Breast epithelium (tissue), 4 donors: Measurements from ENCODE around the gene HSPD1. TPM values are rescaled to one million over a fixed set of nuclear protein-coding genes. Genes with fewer than 3 reads are reported as not detected.
"Not testable (repeated sequence)": the region's sequence is repeated elsewhere in the genome, so short reads cannot be mapped to it uniquely, and the experiment has no call there.

Source experiments
- DNase-seq, 2 donors: peaks; one replicate each; pipeline ENCODE4 v3.0.0-alpha.2; 2019; ENCODE audit warnings: low spot score in 2 of 2
- H3K27ac ChIP-seq, 2 donors: fragments of 200-600 bp; sonication (generic) in 1 of 2; one replicate each; pipeline ENCODE4 v1.5.1; 2016 to 2019; ENCODE audit warnings: mild to moderate bottlenecking in 1 of 2
- H3K27me3 ChIP-seq, 2 donors: fragments of 200-600 bp; sonication (generic) in 1 of 2; one replicate each; pipeline versions ENCODE4 v1.5.1 to v1.6.0; 2017 to 2019; ENCODE audit warnings: control low read depth in 1 of 2, mild to moderate bottlenecking in 1 of 2
- H3K36me3 ChIP-seq: fragments of 200-600 bp; one replicate; pipeline ENCODE4 v1.5.1; 2019
- H3K4me1 ChIP-seq, 2 donors: fragments of 200-600 bp; sonication (generic); one replicate each; pipeline ENCODE4 v1.5.1; 2016 to 2019; ENCODE audit warnings: control low read depth in 1 of 2
- H3K4me3 ChIP-seq, 3 donors: fragments of 200-600 bp; sonication (generic); 1 replicate in 2 of 3; 2 replicates in 1 of 3; pipeline ENCODE4 v1.5.1; 2016 to 2019; ENCODE audit warnings: mild to moderate bottlenecking in 3 of 3, moderate library complexity in 2 of 3
- H3K9me3 ChIP-seq, 2 donors: fragments of 200-600 bp; sonication (generic) in 1 of 2; one replicate each; pipeline ENCODE4 v1.5.1; 2016 to 2019; ENCODE audit warnings: control low read depth in 1 of 2
- POLR2A ChIP-seq: fragments of 450-650 bp; IDR thresholded peaks from one replicate; pipeline ENCODE4 v1.6.1; 2016; ENCODE audit warnings: antibody characterized with exemption, mild to moderate bottlenecking, moderate library complexity
- POLR2AphosphoS5 ChIP-seq, 3 donors: sonication (generic); formaldehyde crosslinking; IDR thresholded peaks; one replicate each; pipeline ENCODE4 v1.6.1; 2017; ENCODE audit warnings: antibody characterized with exemption in 3 of 3
- intact Hi-C: fragments of 100-400 bp; cut with DNase I; formaldehyde crosslinking; loops from one replicate; pipeline ENCODE4 v1.15.1; 2023; ENCODE audit warnings: low total_unique reads
- total RNA-seq, 3 donors: library from RNA; depleted of rRNA; stranded (reverse); fragments of >200 nt; gene quantifications; one replicate each; pipeline ENCODE4 v1.1.0, GENCODE V29; 2016
- TF ChIP-seq, protein P1 (sequence below), 3 donors: fragments of 450-650 bp; IDR thresholded peaks; one replicate each; pipeline ENCODE4 v1.5.1; 2016 to 2017; ENCODE audit warnings: antibody characterized with exemption in 3 of 3, mild to moderate bottlenecking in 3 of 3, moderate library complexity in 3 of 3

Gene HSPD1
- total RNA-seq, 3 donors from 2014 or later = 108 to 227 (median 205) TPM

DNA sequence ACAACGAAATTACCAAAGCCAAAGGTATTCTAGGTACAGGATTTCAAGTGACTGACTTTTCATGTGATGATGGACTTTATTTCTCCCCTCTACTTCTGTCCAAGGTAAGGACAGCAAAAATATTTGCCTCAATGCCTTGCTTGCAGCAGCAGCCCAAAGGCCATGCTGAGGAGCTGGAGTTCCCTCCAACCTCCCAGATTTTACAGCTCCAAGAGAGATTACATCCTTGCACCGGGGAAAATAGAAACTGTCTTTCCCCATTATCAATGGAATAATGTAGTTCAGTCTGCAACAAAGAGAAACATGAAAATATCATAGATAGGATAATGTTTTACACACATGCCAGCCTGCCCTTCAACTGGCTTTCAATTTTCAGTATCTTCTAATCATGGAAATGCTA lies 13.5 kb downstream of the HSPD1 start:
- Histone ChIP-seq H3K27ac (no peak overlapping the region), H3K4me3 (no peak overlapping the region), H3K9me3 (peaks cover 9 to 10% of the 10 kb centered on the region in 2 donors), H3K27me3 (no peaks in the 10 kb centered on the region), H3K36me3 (no peaks in the 10 kb centered on the region), H3K4me1 (no peaks in the 10 kb centered on the region)
- intact Hi-C loops = no loop called here
- no peak for DNase-seq
- TF ChIP-seq POLR2AphosphoS5 (IDR thresholded peaks at IDR 0.05) (no peak), POLR2A (no peak)
- TF ChIP-seq, protein P1, sequence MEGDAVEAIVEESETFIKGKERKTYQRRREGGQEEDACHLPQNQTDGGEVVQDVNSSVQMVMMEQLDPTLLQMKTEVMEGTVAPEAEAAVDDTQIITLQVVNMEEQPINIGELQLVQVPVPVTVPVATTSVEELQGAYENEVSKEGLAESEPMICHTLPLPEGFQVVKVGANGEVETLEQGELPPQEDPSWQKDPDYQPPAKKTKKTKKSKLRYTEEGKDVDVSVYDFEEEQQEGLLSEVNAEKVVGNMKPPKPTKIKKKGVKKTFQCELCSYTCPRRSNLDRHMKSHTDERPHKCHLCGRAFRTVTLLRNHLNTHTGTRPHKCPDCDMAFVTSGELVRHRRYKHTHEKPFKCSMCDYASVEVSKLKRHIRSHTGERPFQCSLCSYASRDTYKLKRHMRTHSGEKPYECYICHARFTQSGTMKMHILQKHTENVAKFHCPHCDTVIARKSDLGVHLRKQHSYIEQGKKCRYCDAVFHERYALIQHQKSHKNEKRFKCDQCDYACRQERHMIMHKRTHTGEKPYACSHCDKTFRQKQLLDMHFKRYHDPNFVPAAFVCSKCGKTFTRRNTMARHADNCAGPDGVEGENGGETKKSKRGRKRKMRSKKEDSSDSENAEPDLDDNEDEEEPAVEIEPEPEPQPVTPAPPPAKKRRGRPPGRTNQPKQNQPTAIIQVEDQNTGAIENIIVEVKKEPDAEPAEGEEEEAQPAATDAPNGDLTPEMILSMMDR (IDR thresholded peaks at IDR 0.05) = no peak

DNA sequence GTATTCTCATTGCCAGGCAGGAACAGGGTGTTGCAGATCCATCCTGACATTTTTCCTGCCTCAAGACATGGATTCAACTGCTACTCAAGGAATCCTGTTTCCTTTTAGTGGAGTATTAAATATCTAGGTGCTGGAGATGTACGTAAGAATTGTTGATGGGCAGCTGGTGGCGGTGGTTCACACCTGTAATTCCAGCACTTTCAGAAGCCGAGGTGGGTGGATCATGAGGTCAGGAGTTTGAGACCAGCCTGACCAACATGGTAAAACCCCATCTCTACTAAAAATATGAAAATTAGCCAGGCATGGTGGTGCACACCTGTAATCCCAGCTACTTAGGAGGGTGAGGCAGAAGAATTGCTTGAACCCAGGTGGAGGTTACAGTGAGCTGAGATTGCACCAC lies 15.4 kb downstream of the HSPD1 start:
- DNase-seq, H3K36me3 ChIP-seq, H3K4me1 ChIP-seq, intact Hi-C loops, H3K27me3 ChIP-seq, H3K27ac ChIP-seq, H3K4me3 ChIP-seq: not testable (repeated sequence)
- peaks cover 9 to 10% of the 10 kb centered on the region in 2 donors for H3K9me3 ChIP-seq

DNA sequence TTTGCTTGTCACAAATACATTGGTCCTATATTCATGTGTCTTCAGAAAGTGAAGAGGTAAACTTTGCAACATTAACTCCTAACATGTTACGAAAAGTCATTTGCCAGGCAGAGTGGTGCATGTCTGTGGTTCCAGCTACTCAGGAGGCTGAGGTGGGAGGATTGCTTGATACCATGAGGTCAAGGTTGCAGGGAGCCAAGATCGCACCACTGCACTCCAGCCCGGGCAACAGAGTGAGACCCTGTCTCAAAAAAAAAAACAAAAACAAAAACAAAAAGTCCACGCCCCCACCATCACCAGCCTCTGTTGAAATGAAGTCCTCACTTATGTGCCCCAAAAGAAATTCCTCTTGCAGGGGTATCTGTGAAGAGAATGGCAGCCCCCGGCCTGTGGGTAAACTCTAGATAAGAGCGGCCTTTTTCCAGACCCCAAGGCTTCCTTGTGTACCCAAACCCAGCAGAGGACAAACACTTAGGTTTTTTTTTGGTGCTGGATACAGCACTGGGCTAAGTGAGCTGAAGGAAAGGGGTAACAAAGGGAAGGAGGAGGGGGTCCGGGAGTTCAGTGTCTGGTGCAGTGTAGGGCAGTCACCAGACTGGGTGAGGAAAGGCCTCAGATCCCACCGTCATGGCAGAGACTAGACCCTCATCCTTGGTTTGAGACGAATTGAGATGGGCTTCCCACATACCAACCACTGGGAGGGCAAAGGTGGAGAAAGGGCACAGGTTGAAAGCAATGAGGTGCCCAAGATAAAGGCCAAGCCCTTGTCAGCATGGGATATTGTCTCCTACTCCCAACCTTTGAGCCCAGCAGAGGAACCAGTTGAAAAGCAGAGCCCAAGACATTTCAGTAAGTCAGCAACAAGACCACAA lies 19.2 kb downstream of the HSPD1 start:
- DNase-seq = no peak
- intact Hi-C loops = no loop called here

DNA sequence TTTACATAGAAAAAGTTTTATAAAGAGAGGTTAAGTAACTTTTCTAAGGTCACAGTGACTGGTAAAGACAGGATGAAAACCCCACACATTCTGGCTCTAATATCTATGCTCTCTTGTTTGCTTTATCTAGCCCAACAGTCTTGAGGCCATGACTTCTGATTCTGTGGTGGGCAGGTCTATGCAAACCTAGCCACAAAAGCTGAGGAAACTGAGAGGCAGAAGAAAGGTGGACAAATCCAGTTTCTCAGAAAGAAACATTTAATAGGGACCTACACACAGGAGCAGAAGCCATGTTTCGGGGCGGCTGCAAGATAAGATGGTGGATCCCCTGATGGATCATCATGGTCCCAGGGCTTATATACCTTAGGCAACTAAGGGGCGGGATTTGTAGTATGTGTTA lies 21.8 kb downstream of the HSPD1 start:
- Histone ChIP-seq H3K9me3 (no peaks in the 10 kb centered on the region), H3K4me1 (no peaks in the 10 kb centered on the region), H3K36me3 (no peaks in the 10 kb centered on the region), H3K27me3 (no peaks in the 10 kb centered on the region), H3K4me3 (no peak overlapping the region), H3K27ac (no peak overlapping the region)
- intact Hi-C loops = no loop called here
- TF ChIP-seq POLR2A = no peak
- TF ChIP-seq POLR2AphosphoS5 (IDR thresholded peaks at IDR 0.05) = no peak
- TF ChIP-seq, protein P1 (IDR thresholded peaks at IDR 0.05) = no peak
- no peak for DNase-seq

More for the DNA sequence above, 19.2 kb downstream of the HSPD1 start:
- Histone ChIP-seq H3K4me3 (no peak overlapping the region), H3K4me1 (no peaks in the 10 kb centered on the region), H3K9me3 (peaks cover 9 to 10% of the 10 kb centered on the region in 2 donors), H3K27me3 (no peaks in the 10 kb centered on the region), H3K27ac (no peak overlapping the region), H3K36me3 (no peaks in the 10 kb centered on the region)
- TF ChIP-seq, protein P1 (IDR thresholded peaks at IDR 0.05) = no peak
- TF ChIP-seq POLR2AphosphoS5 (IDR thresholded peaks at IDR 0.05) (no peak), POLR2A (no peak)

DNA sequence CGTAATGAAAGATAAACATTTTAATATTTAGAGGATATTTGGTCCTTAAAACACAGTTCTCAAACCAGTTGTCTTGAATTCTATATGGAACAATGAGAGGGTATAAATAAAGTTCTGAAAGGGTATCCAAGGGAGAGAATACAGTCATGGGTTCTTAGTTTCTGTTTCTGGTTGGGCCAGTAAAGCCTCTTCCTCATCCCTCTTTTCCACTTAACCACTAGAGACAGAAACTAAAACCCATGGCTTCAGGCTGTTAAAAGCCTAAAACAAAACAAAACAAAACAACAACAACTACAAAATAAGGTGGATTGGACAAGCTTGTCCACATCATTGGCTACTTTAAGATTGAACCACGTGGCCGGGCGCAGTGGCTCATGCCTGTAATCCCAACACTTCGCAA lies 27.5 kb downstream of the HSPD1 start:
- DNase-seq = no peak
- no peaks in the 10 kb centered on the region for H3K36me3 ChIP-seq
- intact Hi-C loops = no loop called here

More for the DNA sequence above, 27.5 kb downstream of the HSPD1 start:
- no peaks in the 10 kb centered on the region for H3K27me3 ChIP-seq
- H3K27ac ChIP-seq = no peak overlapping the region
- H3K9me3 ChIP-seq = no peaks in the 10 kb centered on the region
- TF ChIP-seq POLR2AphosphoS5 (IDR thresholded peaks at IDR 0.05) (no peak), POLR2A (no peak)
- TF ChIP-seq, protein P1 (IDR thresholded peaks at IDR 0.05) = no peak
- no peak overlapping the region for H3K4me3 ChIP-seq
- no peaks in the 10 kb centered on the region for H3K4me1 ChIP-seq
